Activated CD4-positive, alpha-beta T cell treated with anti-CD3 and anti-CD28 coated beads, Interleukin-2, Interleukin-6, amounts not matched to agents 100 ng/mL and 50 ng/mL, durations not matched to agents 16 hours and 8 hours (primary cell): Measurements from ENCODE around the gene PGBD4.
"Not testable (repeated sequence)": the region's sequence is repeated elsewhere in the genome, so short reads cannot be mapped to it uniquely, and the experiment has no call there.

Experiments
- DNase-seq: peaks from one replicate; pipeline ENCODE4 v3.0.0-alpha.2; 2020

PGBD4 gene

DNA sequence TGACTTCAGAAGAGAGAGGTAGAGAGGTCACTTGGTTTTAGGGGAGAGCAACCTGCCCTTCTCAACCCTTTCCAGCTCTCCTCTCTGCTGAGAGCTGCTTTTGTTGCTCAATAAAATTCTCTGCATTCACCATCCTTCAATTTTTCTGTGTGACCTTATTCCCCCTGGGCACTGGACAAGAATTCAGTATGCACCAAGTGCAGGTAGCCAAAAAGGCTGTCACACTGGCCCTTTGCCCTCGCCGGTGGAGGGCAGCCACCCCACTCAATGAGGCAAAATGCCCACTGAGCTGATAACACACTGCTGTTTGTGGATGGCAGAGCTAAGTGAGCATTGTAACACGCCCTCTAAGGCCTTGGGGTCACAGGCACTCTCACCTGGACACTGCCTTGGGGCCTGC lies 12.9 kb downstream of the PGBD4 start:
- no peak for DNase-seq

DNA sequence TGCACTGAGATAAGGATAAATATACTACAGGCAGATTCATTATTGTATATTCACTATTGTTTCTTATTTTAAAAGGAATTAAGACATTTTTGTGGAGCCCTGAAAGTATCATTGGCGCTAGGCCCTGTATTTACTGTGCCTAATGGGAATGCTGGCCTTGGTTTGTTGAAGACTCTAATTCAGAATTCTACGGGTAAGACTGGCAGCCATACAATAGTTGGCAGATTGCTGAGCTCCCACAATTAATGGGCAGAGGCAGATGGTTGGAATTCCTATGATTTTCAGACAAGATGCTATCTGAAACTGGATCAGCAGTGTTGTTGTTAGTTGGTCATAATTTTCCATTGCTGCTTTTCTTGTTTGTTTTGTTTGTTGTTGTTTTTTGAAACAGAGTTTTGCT lies 14.7 kb downstream of the PGBD4 start:
- DNase-seq, result no peak

DNA sequence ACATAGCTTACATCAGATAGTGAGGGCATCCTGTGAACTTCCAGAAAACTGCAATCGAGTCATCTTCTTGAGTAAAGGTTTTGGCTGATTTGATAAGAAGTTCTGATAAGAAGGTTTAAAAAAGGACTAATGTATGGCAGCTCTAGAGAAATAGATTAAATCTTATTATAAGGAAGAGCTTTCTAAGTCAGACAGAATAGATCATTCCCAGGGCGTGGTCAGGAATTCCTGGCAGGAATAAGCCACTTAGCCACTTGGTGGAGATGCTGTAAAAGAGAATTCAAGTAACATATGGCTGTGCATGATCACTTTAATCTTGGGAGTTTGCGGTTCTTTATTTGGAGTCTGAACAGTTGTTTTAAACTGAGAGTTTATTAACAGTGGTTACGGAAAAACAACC lies 17.4 kb downstream of the PGBD4 start:
- no peak for DNase-seq

DNA sequence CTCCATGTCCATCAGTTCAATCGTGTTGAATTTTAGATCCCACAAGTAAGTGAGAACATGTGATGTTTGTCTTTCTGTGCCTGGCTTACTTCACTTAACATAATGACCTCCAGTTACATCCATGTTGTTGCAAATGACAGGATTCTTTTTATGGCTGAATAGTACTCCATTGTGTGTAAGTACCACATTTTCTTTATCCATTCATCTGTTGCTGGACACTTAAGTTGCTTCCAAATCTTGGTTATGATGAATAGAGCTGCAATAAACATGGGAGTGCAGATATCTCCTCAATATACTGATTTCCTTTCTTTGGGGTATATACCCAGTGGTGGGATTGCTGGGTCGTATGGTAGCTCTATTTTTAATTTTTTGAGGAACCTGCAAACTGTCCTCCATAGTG lies 18.5 kb downstream of the PGBD4 start:
- not testable (repeated sequence) for DNase-seq

DNA sequence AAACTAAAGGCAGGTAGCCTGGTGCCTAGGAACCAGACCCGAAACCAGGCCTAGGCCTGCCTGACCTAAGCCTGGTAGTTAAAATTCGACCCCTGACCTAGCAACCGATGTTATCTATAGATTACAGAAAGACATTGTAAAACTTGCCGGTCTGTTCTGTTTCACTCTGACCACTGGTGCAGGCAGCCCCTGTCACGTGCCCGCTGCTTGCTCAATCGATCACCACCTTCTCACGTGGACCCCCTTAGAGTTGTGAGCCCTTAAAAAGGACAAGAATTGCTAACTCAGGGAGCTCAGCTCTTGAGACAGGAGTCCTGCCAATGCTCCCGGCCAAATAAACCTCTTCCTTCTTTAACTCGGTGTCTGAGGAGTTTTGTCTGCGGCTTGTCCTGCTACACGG lies 19.9 kb downstream of the PGBD4 start:
- not testable (repeated sequence) for DNase-seq

DNA sequence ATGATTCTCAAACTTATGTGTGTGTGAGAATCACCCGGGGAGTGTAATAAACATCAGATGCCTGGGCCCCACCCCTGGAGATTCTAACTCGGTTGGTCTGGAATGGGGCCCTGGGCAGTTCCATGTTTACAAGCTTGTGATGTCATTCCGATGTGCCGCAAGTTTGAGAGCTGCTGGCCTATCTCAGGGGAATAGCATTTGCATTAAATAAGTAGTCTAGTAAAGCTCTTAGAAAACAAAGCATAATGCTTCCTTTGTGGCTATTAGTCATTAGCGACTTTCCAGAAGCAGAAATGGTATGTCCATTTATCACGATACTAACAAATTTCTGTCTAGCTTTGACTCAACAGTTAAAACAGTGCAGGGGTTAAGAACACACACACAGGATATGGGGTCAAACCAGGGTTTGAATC lies 20.9 kb downstream of the PGBD4 start:
- no peak for DNase-seq

DNA sequence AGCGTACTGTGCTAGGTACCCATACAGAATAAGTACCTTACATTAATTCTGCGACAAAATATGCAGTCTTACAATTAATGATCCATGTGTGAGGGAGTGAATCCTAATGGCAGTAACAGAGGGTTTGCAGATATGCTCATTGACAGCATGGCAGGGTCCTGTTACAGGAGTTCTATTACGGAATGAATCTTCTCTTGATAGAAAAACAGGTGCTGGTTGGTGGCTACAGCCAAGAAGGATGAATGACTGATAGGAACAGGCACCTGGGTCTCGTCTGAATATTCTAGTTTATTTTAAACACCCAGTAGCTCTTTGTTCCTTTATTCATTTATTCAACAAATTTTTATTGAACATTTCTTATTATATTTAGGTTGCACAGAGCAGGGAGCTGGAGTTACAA lies 22.8 kb downstream of the PGBD4 start:
- DNase-seq, result no peak

DNA sequence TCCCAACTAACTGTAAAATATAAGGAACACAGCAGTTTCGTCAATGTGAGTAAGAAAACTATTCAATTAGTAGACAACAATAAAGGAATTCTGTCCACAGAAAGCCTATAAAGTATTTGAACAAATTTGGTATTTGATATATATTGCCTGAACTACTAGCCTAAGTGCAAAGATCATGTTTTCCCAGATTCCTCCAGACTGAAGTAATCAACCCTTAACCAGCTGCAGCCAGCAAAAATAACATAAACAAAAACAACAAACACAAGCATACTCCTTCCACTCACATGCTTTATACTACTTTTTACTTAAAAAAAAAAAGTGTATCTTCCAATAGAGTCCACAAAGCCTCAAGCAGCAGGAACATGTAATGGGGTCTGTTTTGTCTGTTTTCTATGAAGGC lies 24.1 kb downstream of the PGBD4 start:
- DNase-seq, result no peak

DNA sequence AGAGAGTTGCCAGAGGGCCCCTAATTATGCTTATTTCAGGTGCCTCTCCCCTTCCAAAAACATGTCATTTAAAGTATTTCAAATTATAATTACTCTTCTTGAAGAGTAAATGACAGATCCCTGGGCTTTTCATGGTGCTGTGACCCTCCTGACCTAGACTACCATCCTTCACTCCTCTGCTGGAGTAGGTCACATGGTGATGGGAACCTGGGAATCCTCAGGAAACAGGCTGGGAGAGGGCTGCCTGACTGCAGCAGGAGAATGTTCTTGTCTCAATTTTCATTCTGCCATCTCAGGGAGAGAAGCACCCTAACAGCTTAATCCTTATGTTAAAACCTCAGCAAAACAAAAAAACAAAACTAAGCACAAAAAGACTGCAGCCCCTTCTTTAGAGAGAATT lies 24.6 kb downstream of the PGBD4 start:
- no peak for DNase-seq

DNA sequence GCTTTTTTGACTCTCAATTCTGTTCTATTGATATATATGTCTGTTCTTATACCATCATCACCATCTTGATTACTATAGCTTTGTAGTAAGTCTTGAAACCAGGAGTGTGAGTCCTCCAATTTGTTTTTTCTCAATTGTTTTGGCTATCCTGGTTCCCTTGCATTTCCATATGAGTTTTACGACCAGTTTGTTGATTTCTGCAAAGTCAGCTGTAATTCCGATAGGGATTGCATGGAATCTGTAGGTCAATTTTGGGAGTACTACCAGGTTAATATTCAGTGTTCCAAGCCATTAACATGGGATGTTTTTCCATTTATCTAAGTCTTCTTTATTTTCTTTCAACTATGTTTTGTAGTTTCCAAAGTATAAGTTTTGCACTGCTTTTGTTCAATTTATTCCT lies 27.0 kb downstream of the PGBD4 start:
- DNase-seq, result no peak

DNA sequence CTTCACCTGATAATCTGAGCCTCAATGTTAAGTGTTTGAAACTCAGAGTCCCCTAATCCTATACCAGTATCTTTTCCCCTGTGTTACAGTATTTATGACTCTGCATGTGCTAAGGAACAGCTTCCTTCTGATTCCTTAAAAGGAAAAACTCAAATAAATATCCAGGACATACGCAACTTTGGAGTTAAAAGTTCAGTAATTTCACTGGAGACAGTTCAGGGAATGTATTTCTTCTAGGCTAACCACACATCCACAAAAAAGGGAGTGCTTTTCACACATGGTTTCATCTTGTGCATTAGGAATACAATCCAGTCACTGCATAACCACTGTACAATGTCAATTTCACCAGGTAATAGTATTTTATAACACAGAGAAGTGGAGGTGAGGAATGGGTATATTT lies 31.0 kb downstream of the PGBD4 start:
- DNase-seq, result no peak

DNA sequence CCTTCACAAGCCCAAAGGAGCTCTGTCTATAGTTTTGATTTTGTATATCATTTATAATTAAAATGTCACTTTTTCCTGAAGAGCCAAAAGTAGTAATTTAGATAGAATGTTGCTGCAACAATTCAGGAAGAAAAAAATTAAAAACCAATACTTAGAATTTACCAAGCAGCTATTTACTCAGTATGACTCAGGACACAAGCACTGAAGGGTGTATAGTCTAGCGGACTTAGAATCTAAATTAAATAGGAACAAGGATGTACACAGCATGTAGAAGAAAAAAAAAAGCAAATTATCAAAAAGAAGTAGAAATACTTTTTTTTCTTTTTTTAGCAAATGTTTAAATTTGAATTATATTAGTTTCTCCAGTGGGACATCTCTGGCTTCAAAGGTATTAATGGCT lies 31.6 kb downstream of the PGBD4 start:
- no peak for DNase-seq

DNA sequence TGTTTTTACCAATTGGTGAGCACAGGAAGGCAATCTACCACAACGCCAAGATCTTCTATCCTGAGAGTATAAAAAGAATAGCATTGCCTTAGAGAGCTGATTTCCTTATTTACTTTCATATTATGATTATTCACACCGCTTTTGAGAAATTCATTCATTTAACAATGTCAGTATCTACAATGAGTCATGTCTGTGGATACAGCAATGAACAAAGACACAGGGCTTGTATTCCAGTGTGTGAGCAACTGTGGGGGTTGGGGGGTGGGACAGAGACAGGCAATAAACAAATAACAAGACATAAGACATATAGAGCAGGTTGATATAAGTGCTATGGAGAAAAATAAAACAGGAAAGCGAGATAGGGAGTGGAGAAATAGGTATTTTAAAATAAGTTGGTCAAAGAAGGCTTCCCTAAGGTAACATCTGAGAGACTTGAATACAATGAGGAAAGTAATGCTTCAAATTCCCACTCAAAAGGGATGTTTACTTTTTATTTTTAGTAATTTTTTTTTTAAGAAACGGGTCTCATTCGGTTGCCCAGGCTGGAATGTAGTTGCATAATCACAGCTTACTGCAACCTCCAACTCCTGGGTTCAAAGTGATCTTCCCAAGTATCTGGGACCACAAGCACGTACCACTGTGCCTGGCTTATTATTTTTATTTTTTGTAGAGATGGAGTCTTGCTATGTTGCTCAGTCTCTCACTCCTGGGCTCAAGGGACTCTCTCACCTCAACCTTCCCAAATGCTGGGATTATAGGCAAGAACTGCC lies 45.7 kb downstream of the PGBD4 start:
- no peak for DNase-seq

DNA sequence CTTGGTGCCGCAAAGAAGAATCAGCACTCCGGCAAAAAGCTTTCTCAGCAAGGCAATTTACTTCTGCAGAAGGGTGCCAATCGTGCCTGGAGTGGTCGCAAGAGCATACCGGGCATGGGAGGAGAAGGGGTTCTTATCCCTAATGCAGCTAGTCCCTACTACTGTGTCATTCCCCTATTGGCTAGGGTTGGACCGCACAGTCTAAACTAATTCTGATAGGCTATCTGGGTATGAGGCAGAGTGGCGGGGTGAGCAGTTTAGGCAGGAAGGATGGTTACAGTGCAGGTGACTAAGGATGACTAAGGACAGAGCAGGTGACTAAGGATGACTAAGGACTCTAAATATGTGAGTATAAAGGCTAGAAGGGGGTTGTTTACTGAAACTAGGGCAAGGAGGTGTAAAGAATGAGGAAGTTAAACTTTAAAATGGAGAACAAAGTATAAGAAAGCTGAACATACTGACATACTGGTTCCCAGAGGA lies 52.9 kb downstream of the PGBD4 start:
- DNase-seq, result peak; percentile 24

DNA sequence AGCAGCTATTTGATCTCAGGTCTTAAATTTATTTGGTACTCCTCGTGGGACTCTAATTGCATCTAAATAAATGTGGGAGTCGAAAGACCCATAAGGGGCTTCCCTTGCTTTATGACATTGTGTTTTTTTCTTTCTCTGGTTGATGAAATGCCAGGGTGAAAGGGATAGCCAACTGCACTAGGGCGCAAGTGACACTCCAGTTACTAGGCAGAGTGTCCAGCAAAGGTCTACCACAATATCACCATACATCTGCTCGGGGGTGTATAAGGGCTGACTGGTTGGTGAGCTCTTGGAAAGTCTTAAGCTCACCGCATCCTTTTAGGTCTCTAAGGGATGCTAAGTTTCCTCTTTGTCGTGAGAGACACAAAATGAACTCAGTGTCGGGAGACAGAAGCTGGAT lies 54.0 kb downstream of the PGBD4 start:
- DNase-seq, result no peak
